Measurements from ENCODE around the gene SKA3.
"Not testable (repeated sequence)": the region's sequence is repeated elsewhere in the genome, so short reads cannot be mapped to it uniquely, and the experiment has no call there.

Gene SKA3

DNA sequence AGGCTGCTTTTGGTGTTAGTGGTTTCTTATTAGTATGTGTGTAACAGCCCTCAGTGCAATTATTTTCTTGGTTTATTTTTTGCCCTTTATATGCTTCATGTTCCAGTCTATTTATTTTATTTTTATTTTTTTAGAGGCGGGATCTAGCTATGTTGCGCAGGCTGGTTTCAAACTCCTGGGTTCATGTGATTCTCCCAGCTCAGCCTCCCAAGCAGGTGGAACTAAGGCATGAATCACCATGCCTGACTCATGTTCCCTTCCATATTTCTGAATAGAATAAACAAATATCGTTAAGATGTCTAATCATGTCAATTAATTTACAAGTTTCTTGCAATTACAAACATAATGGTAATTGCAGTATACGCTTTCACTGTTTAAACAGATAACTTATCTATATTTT, 11.7 kb downstream of the SKA3 start:
- DNase-seq = no peak

DNA sequence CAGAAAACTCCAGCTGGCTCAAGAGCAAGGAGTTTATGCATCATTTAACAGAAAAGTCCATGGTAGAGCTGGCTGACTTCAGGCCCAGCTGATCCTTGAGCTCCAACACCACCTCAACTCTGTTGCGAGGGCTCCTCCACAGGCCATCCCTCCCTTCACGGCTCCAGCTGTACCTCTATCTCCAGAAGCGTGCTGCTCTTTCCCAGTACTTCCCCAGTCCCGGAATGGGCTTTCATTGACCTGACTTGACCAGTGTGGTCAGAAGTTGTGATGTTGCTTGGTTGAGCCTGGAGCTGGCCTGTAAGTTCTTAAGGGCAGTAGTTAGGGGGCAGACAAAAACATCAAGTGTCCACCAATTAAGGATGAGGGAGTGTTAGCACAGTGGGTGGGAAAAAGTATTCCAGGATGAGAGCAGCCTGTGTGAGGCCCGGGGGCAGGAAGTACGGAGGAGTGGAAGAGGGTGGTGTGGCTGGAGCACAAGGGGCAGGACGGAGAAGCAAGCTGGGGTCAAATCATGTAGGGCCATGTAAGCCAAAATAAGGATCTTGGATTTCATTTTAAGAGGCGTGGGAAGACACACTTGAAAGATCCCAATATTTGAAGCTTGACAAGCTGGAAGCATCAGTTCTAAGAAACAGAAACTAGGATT, 24.0 kb downstream of the SKA3 start:
- DNase-seq = no peak

DNA sequence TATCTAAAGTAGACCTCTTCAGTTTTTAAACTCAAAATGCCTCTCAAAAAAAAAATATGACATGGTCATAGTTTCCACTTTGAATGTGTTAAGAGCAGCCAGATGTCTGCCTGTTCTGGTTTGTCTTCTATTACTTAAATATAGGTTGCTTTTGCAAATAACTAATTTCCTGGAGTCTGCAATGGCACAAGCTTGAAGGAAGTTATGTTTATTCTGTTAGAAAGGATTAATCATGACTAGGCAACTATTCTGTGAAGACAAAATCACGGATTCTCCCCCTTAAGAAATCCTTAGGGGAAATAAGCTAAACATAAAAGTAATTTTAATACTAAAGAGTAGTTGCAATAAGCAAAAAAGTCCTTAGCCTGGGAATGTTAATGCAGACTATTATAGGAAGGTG, 26.3 kb downstream of the SKA3 start:
- no peak for DNase-seq

DNA sequence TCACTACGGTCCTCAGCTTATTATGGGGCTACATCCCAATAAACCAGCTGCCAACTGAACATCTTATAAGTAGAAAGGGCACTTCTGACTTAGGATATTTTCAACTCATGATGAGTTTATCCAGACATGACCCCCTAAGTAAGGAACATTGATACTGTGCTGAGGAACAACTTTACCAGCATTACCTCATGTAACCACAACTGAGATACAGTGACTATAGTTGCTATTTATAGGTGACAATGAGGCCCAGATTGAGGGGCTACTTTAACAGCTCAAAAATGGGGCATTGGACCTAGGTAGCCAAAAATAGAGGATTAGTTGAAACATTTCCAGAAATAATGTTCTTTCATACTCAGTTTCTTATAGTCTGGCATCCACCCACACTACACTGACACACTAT, 26.8 kb downstream of the SKA3 start:
- DNase-seq = no peak

DNA sequence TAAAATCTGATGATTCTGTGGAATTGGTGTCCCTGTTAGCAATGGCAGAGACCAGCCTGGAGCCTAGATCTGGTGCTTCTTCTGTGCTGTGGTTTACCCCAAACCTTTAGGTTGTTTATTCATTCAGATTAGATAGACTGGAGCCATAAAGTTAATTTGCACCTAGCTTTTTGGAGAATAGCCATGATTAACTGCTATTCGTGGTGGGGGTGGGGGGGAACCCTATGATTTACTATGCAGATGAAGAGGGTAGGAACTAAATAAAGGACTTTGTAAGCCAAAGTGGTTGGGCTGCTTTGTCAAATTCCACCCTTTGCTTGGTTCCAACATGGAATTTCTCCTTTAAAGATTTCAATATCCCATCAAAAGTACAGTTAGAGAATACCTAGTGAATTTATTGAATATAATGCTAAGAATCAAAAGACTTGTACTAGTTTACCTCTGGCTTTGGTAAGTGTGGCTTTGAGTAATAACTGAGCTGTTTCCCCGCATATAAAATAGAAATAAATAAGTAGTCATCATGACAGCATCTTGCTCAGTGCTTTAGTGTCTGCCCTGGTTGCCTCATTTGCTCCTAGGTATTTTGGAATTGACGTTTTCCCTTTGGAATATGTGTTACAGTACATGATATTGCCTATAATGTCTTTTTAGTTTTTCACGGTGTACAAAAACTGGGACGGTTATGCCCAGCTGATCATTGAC, 27.6 kb downstream of the SKA3 start:
- DNase-seq = no peak

DNA sequence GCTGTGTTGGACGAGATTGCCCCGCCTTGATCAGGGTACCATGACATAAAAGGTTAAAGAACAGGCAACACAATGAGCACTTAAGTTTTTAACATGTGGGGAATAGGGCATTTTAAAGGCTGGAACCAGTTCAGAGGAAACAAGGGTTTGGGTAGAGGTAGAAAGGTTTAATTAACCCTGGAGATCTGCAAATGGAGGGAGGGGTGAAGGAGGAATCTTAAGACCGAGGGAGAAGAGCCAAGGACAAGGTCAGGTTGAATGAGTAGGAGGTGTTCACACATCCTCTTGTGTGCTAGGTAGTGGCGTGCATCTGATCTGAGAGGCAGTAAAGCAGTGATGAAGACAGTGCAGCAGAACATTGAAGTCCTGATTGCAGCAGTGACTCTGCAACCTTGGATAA, 28.5 kb downstream of the SKA3 start:
- DNase-seq = no peak

DNA sequence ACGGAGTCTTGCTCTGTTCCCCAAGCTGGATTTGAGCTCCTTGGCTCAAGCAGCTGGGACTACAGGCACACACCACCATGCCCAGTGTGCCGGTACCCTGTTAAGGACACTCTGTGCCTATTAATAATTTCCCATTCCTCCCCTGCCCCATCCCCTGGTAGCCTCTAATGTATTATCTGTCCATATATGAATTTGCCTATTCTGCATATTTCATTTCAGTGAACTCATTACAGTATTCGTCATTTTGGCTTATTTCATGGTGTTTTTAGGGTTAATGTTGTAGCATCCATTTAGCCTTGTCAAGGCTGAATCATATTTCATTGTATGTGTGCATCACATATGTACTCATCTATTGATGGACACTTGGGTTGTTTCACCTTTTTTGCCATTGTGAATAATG, 33.6 kb downstream of the SKA3 start:
- DNase-seq = no peak

DNA sequence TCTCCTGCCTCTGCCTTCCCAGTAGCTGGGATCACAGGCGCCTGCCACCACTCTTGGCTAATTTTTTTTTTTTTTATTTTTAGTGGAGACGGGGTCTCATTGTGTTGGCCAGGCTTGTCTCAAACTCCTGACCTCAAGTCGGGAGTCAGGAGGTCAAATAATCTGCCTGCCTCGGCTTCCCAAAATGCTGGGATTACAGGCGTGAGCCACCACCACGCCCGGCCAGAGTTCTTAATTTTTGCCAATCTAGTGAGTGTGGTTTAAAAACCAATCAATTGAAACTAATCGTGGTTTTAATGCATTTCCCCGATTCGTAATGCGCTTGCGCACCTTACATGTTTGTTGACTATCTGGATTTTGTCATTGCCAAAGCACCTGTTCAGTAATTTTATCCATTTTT, 37.0 kb downstream of the SKA3 start:
- no peak for DNase-seq

DNA sequence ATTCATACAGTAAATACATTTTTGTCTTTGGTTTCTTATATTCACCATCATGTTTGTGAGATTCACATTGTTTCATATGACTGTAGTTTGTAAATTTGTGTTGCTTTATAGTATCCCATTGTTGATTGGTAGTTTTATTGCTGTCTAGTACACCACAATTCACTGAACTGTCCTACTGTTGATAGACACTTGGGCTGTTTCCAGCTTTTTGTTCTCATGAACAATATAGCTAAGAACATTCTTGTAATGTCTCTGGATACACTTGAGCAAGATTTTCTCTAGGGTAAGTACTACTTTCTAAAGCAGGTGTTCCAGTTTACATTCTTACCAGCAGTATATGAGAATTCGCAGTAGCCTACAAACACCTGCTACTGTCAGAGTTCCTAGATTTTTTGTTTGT, 37.8 kb downstream of the SKA3 start:
- DNase-seq = no peak

DNA sequence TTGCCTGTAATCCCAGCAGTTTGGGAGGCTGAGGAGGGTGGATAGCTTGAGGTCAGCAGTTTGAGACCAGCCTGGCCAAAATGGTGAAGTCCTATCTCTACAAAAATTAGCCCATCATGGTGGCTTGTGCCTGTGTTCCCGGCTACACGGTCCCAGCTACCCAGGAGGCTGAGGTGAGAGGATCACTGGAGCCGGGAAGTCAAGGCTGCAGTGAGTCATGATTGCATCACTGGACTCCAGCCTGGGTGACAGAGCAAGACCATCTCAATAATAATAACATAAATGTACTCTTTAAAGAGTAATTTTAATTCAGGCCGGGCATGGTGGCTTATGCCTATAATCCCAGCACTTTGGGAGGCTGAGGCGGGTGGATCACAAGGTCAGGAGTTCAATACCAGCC, 38.7 kb downstream of the SKA3 start:
- DNase-seq = no peak

DNA sequence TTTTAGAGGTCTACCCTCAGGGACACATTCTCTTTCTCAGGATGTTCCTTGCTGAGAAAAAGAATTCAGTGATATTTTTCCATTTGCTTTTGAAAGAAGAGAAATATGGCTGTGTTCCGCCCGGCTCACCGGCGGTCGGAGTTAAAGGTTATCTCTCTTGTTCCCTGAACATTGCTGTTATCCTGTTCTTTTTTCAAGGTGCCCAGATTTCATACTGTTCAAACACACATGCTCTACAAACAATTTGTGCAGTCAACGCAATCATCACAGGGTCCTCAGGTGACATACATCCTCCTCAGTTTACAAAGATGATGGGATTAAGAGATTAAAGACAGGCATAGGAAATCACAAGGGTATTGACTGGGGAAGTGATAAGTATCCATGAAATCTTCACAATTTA, 40.5 kb downstream of the SKA3 start:
- not testable (repeated sequence) for DNase-seq

DNA sequence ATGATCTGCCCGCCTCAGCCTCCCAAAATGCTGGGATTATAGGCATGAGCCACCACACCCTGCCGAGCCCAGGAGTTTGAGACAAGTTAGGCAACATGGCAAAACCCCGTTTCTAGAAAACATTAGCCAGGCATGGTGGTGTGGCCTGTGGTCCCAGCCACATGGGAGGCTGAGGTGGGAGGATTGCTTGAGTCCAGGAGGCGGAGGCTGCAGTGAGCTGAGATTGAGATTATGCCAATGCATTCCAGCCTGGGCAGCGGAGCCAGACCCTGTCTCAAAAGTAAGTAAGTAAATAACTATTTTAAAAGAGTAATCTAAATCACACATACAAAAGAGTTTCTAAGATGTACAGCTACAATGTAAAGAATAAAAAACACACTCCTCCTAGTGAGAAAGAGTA, 41.9 kb downstream of the SKA3 start:
- DNase-seq = no peak

DNA sequence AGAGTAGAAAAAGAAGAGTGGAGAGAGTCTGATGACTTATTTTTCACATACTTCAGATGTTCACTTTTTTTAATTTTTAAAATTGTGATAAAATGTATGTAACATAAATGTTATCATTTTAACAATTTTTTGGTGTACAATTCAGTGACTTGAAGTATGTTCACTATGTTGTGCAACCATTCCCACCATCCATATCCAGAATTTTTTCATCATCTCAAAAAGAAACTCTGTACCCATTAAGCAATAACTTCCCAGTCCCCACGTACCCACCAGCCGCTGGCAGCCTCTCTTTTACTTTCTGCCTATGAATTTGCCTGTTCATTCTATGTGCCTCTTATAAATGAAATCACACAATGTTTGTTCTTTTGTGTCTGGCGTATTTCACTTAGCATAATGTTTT, 43.3 kb downstream of the SKA3 start:
- no peak for DNase-seq

DNA sequence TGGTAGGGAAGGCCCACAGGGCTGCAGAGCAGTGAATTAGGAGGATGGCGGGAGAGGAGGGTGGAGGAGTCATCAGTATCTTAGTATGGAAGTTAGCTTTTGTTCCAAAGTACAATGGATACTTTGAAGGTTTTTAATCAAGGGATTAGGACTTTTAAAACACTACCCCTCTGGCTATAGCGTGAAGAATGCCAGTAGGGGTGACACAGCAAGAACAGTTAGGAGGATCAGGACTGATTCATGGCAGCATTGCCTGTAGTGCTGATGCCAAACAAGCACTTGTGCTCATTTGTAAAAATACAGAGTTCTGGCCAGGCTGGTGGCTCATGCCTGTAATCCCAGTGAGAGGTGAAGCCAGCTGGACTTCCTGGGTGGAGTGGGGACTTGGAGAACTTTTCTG, 46.2 kb downstream of the SKA3 start:
- no peak for DNase-seq

DNA sequence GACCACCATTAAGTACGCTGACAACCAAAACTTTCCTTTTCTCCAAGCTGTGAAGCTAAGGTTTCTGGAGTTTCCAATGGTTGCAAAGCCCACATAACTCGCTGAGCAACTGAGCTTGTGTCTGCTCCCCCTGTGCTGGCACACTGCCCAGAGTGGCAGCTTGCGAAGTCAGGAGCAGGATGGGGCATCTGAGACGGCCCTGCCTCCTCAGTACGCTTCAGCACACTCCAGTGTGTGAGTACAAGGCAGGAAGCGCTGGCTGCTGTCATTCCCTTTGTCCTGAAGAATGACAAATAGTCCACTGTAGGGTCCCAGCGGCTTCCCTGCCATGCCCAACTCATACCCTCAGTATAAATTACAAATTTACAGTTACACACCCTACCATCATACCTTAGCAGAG, 51.5 kb downstream of the SKA3 start:
- DNase-seq = no peak

DNA sequence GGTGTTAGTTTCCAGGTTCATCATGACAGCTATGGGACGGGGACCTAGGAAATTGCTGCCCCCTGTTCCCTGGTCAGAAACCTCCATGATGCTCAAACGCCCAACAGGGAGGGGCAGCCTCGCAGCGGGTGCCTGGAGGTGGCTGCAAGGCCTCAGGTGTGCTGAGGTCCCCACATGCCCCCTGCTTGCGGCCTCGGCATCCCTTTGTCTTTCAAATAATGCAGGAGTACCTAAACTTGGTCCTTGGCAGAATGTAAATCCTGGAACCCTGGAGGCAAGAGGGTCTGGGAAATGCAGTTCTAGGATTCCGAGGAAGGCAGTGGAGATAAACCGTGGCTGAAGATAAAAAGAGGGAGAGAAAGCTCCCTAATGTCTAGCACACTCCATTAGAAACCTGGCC, 52.4 kb downstream of the SKA3 start:
- DNase-seq = no peak

DNA sequence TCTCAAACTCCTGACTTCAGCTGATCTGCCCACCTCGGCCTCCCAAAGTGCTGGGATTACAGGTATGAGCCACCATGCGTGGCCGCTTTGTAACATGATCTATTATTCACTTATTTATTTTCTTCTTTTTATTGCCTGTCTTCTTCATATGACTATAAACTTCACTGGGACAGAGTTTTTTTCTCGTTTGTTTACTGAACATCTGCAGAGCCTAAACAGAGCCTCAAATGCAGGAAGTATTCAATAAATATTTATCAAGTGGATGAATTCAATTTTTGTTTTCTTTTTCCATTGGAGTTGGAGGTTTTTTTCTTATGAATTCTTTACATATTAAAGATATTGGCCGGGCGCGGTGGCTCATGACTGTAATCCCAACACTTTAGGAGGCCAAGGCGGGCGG, 54.7 kb downstream of the SKA3 start:
- DNase-seq = no peak

DNA sequence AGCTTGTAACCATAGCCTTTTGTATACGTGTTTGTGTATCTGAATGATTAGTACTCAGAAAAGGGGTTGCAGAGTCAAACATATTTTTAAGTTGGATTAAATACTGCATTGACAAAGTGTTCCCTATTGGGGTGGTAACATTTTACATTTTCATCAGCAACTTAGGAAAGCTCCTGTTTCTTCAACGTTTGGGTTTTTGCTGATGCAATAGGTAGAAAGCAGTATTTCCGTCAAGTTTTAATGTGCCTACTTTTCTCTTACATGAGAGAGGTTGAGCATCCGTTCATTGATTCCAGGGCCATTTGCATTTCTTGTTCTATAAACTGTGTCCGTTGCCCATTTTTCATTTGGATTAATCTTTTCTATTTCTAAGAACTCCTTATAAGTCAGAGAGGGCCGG, 56.2 kb downstream of the SKA3 start:
- no peak for DNase-seq

DNA sequence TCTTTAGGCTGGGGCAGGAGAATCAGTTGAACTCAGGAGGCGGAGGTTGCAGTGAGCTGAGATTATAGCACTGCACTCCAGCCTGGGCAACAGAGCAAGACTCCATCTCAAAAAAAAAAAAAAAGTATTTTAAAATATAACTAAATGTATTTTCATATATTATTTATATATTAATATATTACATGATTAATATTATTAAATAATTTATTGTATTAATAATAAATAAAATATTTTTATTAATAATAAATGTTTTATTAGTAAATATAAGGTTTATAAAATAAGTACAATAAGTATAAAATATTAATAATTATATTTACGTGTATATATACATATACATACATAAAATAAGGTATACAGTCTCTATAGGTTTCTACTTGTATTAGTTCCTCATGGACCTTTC, 56.8 kb downstream of the SKA3 start:
- no peak for DNase-seq

DNA sequence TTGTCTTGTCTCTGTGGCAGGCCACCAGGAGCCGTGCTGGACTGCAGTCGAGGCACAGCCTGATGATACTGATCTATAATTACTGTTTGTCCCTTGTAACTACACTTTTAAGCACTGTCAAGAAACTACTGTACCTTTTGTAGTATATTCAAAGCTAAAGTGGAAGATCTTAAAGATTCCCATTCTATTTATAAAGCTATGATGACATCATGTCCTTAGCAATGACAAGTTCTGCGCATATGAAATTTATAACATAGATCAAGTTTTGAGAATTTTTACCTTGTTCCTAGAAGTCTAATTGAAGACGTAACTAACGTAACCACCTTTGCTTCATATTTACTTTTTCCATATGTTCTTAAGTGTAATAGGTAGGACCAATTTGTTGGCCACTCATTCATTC, 58.2 kb downstream of the SKA3 start:
- no peak for DNase-seq

DNA sequence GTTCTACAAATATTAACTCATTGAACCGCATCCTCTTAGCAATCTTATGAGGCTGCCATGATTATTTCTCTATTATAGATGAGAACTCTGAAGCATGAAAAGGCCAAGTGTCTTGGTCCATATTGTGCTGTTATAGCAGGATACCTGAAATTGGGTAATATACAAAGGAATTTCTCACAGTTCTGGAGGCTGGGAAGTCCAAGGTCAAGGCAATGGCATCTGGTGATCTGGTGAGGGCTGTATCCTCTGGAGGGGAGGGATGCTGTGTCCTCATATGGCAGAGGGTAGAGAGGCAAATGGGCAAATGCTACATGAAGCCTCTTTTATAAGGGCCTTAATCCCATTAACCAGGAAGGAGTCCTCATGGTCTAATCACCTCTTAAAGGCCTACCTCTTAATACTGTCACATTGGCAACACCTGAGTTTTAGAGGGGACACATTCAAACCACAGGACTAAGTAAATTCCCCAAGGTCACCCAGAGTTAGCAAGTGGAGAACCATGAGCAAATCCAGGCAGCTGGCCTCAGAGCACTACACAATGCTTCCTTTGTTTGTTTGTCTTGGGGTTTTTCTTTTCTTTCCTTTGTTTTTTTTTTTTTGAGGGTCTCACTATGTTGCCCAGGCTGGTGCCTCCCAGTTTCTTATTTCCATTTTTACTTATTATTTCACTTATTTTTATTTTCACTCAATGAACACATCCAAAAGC, 59.1 kb downstream of the SKA3 start:
- no peak for DNase-seq

DNA sequence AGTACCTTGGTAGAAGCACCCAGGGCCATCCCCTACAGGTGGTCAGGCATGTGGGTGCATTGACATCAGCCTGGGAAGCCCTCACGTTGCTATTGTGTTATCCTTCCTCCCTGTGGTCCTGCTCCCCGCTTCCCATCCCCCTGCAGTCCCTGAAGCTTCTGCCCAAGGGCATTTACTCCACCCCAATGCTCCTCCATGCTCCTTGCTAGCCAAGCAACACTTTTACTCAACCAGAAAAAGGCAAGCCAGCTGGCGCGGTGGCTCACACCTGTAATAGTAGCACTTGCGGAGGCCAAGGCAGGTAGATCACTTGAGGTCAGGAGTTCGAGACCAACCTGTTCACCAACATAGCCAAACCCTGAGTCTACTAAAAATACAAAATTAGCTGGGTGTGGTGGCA, 60.2 kb downstream of the SKA3 start:
- no peak for DNase-seq

DNA sequence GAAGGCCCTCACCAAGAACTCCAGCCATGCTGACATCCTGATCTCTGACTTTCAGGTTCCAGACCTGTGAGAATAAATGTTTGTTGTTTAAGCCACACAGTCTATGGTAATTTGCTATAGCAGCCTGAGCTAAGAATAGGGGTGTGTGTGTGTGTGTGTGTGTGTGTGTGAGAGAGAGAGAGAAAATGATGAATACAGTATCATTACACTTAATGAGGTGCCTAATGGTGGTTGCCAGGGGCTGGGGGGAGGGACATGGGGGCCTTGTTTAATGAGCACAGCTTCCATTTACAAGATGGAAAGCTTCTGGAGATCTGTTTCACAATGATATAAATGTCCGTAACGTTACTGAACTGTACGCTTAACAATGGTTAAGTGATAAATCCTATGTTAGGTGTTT, 61.1 kb downstream of the SKA3 start:
- no peak for DNase-seq

DNA sequence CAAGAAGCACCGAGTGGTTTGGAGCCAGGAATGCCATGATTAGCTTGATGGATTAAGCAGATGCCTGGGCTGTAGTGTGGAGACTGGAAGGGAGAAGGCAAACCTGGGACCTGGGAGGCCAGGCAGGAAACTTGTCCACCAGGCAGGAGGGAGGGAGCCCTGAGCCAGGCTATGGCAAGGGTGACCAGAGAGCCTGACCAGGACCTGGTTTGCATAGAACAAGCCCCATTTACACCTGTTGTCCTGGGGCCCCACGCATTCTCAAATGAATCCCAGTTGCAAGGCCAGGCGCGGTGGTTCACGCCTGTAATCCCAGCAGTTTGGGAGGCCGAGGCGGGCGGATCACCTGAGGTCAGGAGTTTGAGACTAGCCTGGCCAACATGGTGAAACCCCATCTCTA, 64.8 kb downstream of the SKA3 start:
- DNase-seq = no peak

DNA sequence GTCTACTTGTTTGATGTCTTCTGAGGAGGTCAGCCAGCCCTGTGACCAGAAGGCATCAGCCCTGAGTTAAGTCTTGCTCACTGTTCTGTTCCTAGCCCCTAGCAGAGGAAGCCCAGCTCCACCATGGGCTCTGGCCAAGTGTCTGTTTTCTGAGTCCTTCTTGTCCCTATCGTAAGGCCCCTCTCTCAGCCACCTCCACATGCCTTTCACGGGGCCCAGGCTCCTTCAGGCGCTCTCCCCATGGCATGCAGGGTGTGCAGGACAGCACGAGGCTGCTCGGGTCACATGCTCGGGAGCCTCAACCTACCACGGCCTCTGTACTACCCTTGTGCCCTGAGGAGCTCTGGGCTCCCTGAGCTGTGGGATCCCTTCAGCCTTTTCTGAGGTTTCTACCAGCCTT, 67.2 kb downstream of the SKA3 start:
- DNase-seq = no peak

Measured in NCI-H526 treated with DMSO at 0.1 percent for 48 hours (cell line).